Measurements from ENCODE around the gene RASGEF1B.

RASGEF1B gene

DNA sequence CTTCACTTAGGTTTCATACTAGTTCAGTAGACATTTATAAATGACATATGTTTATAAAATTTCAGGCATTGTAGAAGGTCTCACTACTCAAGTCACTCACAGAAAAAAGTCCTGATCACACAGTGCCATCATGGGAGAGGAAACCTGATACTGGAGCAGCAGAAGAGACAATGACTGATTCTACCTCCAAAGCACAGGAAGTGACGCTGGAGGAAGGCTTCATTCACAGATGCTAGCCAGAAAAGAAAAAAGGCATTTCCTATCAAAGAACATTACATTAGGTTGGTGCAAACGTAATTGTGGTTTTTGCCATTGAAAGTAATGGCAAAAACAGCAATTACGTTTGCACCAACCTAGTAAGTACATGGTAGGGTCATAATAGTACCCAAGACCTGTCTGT lies 79.5 kb downstream of the RASGEF1B start:
- no peak for TF ChIP-seq SIN3A (IDR thresholded peaks at IDR 0.05; ENCODE audit: borderline replicate concordance, insufficient read depth, low read length)
- no peak for TF ChIP-seq FOXP2 (optimal IDR thresholded peaks at IDR 0.05; ENCODE audit: borderline replicate concordance, extremely low read depth, extremely low read length, insufficient read depth)
- no peak for TF ChIP-seq POLR2AphosphoS5 (IDR thresholded peaks at IDR 0.05; ENCODE audit: low read depth, low read length)
- TF ChIP-seq TAF1 (IDR thresholded peaks at IDR 0.05; ENCODE audit: borderline replicate concordance, insufficient read depth, low read length): no peak
- TF ChIP-seq, protein P1, sequence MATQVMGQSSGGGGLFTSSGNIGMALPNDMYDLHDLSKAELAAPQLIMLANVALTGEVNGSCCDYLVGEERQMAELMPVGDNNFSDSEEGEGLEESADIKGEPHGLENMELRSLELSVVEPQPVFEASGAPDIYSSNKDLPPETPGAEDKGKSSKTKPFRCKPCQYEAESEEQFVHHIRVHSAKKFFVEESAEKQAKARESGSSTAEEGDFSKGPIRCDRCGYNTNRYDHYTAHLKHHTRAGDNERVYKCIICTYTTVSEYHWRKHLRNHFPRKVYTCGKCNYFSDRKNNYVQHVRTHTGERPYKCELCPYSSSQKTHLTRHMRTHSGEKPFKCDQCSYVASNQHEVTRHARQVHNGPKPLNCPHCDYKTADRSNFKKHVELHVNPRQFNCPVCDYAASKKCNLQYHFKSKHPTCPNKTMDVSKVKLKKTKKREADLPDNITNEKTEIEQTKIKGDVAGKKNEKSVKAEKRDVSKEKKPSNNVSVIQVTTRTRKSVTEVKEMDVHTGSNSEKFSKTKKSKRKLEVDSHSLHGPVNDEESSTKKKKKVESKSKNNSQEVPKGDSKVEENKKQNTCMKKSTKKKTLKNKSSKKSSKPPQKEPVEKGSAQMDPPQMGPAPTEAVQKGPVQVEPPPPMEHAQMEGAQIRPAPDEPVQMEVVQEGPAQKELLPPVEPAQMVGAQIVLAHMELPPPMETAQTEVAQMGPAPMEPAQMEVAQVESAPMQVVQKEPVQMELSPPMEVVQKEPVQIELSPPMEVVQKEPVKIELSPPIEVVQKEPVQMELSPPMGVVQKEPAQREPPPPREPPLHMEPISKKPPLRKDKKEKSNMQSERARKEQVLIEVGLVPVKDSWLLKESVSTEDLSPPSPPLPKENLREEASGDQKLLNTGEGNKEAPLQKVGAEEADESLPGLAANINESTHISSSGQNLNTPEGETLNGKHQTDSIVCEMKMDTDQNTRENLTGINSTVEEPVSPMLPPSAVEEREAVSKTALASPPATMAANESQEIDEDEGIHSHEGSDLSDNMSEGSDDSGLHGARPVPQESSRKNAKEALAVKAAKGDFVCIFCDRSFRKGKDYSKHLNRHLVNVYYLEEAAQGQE (IDR thresholded peaks at IDR 0.05; ENCODE audit: insufficient read depth in 1 of 2, low read depth in 2 of 2, low read length in 2 of 2): no peak

DNA sequence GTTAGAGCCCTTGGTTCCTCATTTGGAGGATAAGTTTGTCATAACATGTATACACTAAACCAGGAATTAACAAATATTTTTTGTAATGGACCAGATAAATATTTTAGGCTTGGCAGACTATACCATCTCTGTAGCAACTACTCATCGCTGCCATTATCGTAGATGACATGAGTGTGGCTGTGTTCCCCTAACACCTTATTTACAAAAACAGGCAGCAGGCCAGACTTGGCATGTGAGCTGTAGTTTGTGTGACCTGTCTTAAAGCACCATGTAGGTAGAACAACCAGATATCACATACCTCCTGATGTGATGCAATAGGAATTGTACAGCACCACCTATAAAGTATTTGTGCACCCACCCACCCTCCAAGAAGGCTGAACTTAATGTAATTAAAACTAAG lies 82.0 kb downstream of the RASGEF1B start:
- TF ChIP-seq SIN3A (IDR thresholded peaks at IDR 0.05; ENCODE audit: borderline replicate concordance, insufficient read depth, low read length): no peak
- no peak for TF ChIP-seq TAF1 (IDR thresholded peaks at IDR 0.05; ENCODE audit: borderline replicate concordance, insufficient read depth, low read length)

DNA sequence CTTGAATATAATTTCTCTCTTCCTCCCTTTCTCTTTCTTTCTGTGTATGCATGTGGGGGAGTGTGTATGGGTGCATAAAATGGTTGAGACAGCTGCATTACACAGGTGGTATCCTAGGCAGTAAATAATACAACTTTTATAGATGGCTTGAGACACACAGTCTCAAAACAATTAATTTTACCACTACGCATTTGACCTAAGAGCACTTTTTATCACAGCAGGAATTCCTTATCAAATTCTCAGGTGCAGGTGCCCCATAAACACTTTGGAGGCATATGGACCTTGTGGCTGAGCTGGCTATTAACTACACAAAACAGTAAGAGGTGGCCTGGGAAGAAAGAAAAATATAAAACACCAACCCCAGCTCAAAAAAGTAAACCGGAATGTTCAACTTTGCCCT lies 91.3 kb downstream of the RASGEF1B start:
- TF ChIP-seq SIN3A (IDR thresholded peaks at IDR 0.05; ENCODE audit: borderline replicate concordance, insufficient read depth, low read length) (no peak), TAF1 (IDR thresholded peaks at IDR 0.05; ENCODE audit: borderline replicate concordance, insufficient read depth, low read length) (no peak), FOXP2 (optimal IDR thresholded peaks at IDR 0.05; ENCODE audit: borderline replicate concordance, extremely low read depth, extremely low read length, insufficient read depth) (no peak), POLR2AphosphoS5 (IDR thresholded peaks at IDR 0.05; ENCODE audit: low read depth, low read length) (no peak)
- TF ChIP-seq, protein P1 (IDR thresholded peaks at IDR 0.05; ENCODE audit: insufficient read depth in 1 of 2, low read depth in 2 of 2, low read length in 2 of 2): no peak

DNA sequence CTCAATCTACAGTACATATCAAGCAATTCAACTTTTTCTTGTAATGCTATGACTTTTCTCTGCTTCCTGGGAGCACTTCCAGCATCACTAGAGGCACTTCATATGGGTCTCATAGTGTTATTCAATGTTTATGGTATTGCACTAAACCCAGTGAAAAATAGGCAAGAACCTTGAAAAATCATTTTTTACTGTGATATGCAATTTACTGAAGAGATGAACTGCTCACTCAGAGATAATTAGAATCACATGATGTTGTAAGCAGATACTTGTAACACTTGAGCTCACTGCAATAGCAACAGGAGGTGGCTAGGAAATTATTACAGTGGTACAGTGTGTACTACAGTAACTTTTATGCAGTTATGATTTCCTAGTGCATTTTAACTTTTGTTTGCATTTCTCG lies 93.3 kb downstream of the RASGEF1B start:
- TF ChIP-seq FOXP2 (optimal IDR thresholded peaks at IDR 0.05; ENCODE audit: borderline replicate concordance, extremely low read depth, extremely low read length, insufficient read depth) (no peak), TAF1 (IDR thresholded peaks at IDR 0.05; ENCODE audit: borderline replicate concordance, insufficient read depth, low read length) (no peak), POLR2AphosphoS5 (IDR thresholded peaks at IDR 0.05; ENCODE audit: low read depth, low read length) (no peak), SIN3A (IDR thresholded peaks at IDR 0.05; ENCODE audit: borderline replicate concordance, insufficient read depth, low read length) (no peak)
- TF ChIP-seq, protein P1 (IDR thresholded peaks at IDR 0.05; ENCODE audit: insufficient read depth in 1 of 2, low read depth in 2 of 2, low read length in 2 of 2): no peak

DNA sequence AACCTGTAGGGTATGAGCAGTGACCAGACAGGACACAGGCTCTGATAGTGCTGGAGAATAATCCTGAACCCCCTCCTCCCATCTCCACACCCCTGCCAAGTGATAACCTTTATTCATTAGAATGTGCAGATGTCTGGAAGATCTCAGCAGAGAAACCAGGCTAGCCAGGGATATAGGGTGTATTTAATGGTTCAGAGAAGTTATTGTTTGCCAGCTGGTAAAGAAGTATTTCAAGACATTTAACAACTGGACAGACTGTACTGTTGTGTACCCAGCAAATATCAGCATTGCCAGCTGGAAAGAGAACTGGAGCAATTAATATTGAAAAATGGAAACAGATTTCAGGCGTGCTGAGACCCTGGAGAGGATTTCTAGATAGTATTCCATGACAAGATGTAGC lies 94.5 kb downstream of the RASGEF1B start:
- TF ChIP-seq SIN3A (IDR thresholded peaks at IDR 0.05; ENCODE audit: borderline replicate concordance, insufficient read depth, low read length): no peak
- TF ChIP-seq FOXP2 (optimal IDR thresholded peaks at IDR 0.05; ENCODE audit: borderline replicate concordance, extremely low read depth, extremely low read length, insufficient read depth): no peak
- TF ChIP-seq TAF1 (IDR thresholded peaks at IDR 0.05; ENCODE audit: borderline replicate concordance, insufficient read depth, low read length): no peak
- TF ChIP-seq, protein P1 (IDR thresholded peaks at IDR 0.05; ENCODE audit: insufficient read depth in 1 of 2, low read depth in 2 of 2, low read length in 2 of 2): no peak
- no peak for TF ChIP-seq POLR2AphosphoS5 (IDR thresholded peaks at IDR 0.05; ENCODE audit: low read depth, low read length)

All from PFSK-1 (cell line).